ENCODE measurements around the gene FKBP5. TPM values are rescaled to one million over a fixed set of nuclear protein-coding genes. Genes with fewer than 3 reads are reported as not detected.

The FKBP5 gene
- total RNA-seq = 100 to 1,000 TPM; 156 to 185 TPM
- polyA plus RNA-seq (ENCODE audit: insufficient read depth, low read depth, low replicate concordance) = 86.8 TPM
- long read RNA-seq, donor 1, transcript FKBP5-201 (11 exons, 3,772 nt) = major isoform, 18 of 18 reads
- long read RNA-seq, donor 1, partial matches to known transcripts = 0 of 18 reads
- long read RNA-seq, donor 1, other reads (novel, unspliced or antisense) = 0 of 18 reads
- long read RNA-seq, donor 2, transcript FKBP5-201 (11 exons, 3,772 nt) = major isoform, 13 of 13 reads
- long read RNA-seq, donor 2, partial matches to known transcripts = 0 of 13 reads
- long read RNA-seq, donor 2, other reads (novel, unspliced or antisense) = 0 of 13 reads

DNA sequence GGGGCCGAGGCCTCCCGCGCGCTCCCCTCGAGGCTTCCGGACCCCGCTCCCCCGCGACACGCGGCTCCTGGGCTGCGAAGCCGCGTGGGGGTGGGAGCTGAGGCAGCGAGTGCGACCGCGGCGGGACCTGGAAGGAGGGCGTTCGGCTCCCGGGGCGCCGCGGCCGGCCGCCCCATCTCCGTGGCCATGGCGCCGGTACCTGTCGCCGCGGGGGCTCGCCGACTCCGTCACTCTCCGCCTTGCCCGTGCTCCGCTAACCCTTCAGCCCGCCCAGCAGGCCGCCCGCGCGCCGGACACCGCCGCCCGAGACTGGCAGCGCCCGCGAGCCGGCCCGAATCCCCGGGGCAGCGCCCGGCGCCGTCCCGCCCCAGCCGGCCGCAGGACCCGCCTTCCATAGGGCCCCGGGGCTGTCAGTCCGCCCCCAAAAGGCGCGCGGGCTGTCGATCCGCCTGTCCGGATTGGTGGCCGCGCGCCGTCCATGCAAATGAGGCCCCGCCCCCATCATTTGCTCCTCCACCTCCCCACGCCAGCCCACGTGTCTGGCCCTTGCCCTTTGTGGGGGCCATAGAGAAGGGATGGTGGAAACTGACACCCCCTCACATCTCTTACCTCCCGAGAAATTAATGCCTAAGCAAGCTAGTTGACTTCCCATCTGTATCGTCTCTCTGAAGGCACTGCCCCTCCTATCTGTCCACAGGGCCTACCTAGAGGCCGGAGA lies at the start of gene FKBP5:
Gene FKBP5 (minus strand): TSS at position 311 of the 718 bp plus-strand sequence. CDS start 46,091 bp downstream, outside the sequence.
- DNase-seq = peak; percentile 99
- H3K27me3 ChIP-seq = no peaks in the 10 kb centered on the region
- peaks cover 21% of the 10 kb centered on the region for H3K4me1 ChIP-seq
- peak within 1 kb of the TSS; percentile 99 to 100 for H3K27ac ChIP-seq
- no peaks in the 10 kb centered on the region for H3K9me3 ChIP-seq
- intact Hi-C loops (cut with DNase I; ENCODE audit: low total_unique reads) = loop anchor here (5.0 kb wide), 2 partner anchors 39 to 86 kb away; no protein-coding TSS in a partner anchor
- TF ChIP-seq, protein P1, sequence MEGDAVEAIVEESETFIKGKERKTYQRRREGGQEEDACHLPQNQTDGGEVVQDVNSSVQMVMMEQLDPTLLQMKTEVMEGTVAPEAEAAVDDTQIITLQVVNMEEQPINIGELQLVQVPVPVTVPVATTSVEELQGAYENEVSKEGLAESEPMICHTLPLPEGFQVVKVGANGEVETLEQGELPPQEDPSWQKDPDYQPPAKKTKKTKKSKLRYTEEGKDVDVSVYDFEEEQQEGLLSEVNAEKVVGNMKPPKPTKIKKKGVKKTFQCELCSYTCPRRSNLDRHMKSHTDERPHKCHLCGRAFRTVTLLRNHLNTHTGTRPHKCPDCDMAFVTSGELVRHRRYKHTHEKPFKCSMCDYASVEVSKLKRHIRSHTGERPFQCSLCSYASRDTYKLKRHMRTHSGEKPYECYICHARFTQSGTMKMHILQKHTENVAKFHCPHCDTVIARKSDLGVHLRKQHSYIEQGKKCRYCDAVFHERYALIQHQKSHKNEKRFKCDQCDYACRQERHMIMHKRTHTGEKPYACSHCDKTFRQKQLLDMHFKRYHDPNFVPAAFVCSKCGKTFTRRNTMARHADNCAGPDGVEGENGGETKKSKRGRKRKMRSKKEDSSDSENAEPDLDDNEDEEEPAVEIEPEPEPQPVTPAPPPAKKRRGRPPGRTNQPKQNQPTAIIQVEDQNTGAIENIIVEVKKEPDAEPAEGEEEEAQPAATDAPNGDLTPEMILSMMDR (IDR thresholded peaks at IDR 0.05) = no peak
- peak; percentile 91 for TF ChIP-seq POLR2A (IDR thresholded peaks at IDR 0.05)
- 3 to 4% methylated on average over 9 to 19 of the region's 80 CpGs for WGBS, 2 donors
- H3K36me3 ChIP-seq (ENCODE audit: low read depth, missing control alignments) = no peaks in the 10 kb centered on the region
- H3K4me3 ChIP-seq = peak within 1 kb of the TSS; percentile 96 to 100

DNA sequence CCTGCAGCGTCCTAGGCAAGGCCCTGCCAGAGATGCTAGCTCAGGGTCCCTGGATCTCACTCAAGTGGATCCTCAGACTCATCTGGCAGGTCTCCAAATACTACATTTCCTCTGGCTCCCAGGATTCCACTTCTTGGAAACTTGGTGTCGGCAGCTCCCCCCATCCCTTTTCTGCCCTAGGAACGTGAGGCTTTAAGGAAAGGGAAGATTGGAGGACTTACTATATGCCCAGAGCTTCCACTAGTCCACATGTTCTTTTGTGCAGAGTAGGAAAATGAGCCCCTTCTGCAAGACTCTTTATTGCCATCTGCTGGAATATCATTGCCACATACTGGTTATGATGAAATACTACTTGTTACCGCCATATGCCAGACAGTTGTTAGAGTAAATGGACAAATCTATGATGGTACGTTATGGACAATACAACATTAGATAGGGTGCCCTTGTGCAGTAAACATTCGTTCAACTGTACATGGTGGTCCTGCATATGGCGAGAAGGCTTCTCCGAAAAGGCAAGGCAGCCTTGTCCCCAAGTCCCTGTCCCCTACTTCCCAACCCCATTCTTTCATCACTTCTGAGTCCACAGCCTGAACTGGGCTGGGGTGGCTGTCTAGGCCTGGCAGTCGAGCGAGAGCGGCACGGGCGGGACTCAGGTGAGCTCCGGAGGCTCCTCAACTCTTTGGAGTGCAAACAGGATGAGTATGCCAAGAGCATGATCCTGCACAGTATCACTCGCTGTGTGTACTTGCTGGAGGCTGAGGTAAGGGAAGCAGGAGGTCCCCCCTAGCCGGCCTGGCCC lies 48.9 kb upstream of the FKBP5 start:
- no peak for DNase-seq
- Histone ChIP-seq H3K36me3 (ENCODE audit: low read depth, missing control alignments) (no peaks in the 10 kb centered on the region), H3K27me3 (no peaks in the 10 kb centered on the region), H3K9me3 (no peaks in the 10 kb centered on the region), H3K4me1 (peaks cover 37% of the 10 kb centered on the region), H3K4me3 (no peak overlapping the region), H3K27ac (no peak overlapping the region)
- WGBS, 2 donors = 63 to 71% methylated on average over 11 to 16 of the region's 16 CpGs
- intact Hi-C loops (cut with DNase I; ENCODE audit: low total_unique reads) = loop anchor here (5.0 kb wide), 1 partner anchor 215 kb away; no protein-coding TSS in a partner anchor
- TF ChIP-seq POLR2A (IDR thresholded peaks at IDR 0.05) = no peak
- TF ChIP-seq, protein P1 (IDR thresholded peaks at IDR 0.05) = peak; percentile 85 to 98 (median 94)

DNA sequence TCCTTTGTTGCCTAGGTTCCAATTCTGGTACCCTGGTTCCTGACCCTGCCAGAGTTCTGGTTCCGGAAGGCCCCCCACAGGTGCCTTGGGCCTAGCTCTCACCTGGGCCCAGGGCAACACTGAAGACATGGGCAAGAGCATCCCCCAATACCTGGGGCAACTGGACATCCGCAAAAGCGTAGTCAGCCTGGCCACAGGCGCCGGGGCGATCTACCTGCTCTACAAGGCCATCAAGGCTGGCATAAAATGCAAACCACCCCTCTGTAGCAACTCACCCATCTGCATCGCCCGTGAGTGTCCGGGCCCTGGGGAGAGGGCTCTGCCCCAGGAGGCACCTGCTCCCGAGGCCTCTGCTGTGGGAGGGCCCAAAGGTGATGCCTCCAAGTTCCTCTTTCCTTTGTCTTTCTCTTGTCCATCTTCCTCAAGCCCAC lies 48.3 kb upstream of the FKBP5 start, which contains the start of gene ARMC12:
Gene ARMC12 (plus strand): TSS at position 51 of the 431 bp plus-strand sequence. CDS start 77 bp downstream, at position 128.
- Histone ChIP-seq H3K9me3 (no peaks in the 10 kb centered on the region), H3K27ac (no peak within 1 kb of the TSS), H3K4me3 (no peak within 1 kb of the TSS), H3K36me3 (ENCODE audit: low read depth, missing control alignments) (no peaks in the 10 kb centered on the region), H3K27me3 (no peaks in the 10 kb centered on the region), H3K4me1 (peaks cover 44% of the 10 kb centered on the region)
- DNase-seq = no peak
- intact Hi-C loops (cut with DNase I; ENCODE audit: low total_unique reads) = loop anchor here (5.0 kb wide), 1 partner anchor 215 kb away; no protein-coding TSS in a partner anchor
- TF ChIP-seq, protein P1 (IDR thresholded peaks at IDR 0.05) = no peak
- no peak for TF ChIP-seq POLR2A (IDR thresholded peaks at IDR 0.05)
- 90 to 96% methylated on average over 6 to 10 of the region's 10 CpGs for WGBS, 2 donors

DNA sequence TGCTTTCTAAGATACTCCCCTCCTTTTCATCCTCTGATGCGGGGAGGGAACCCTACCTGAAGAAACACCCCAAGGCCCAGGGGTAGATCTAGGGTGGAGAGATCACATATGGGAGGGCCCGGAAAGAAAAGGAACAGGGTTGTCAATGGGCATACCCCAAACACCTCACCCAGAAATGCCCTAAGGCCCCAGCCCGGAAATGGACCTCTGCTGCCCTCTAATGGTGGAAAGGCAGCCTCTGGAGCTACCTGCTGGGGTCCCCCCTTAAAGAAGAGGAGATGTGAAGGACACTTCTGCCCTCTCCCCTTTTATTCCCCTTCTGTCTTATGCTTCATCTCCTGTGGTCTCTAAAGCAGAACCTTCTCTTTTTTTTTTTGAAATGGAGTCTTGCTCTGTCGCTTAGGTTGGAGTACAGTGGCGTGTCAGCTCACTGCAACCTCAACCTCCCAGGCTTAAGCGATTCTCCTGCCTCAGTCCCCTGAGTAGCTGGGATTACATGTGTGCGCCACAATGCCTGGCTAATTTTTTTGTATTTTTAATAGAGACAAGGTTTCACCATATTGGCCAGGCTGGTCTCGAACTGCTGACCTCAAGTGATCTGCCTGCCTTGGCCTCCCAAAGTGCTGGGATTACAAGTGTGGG lies 47.7 kb upstream of the FKBP5 start:
- Histone ChIP-seq H3K9me3 (no peaks in the 10 kb centered on the region), H3K4me1 (peaks cover 45% of the 10 kb centered on the region), H3K27me3 (no peaks in the 10 kb centered on the region), H3K36me3 (ENCODE audit: low read depth, missing control alignments) (no peaks in the 10 kb centered on the region), H3K27ac (no peak overlapping the region), H3K4me3 (no peak overlapping the region)
- intact Hi-C loops (cut with DNase I; ENCODE audit: low total_unique reads) = loop anchor here (5.0 kb wide), 1 partner anchor 214 kb away; no protein-coding TSS in a partner anchor
- peak; percentile 81 for DNase-seq
- WGBS, 2 donors = 66 to 78% methylated on average over 7 to 8 of the region's 8 CpGs
- TF ChIP-seq, protein P1 (IDR thresholded peaks at IDR 0.05) = peak; percentile 80 to 87 (median 86)
- no peak for TF ChIP-seq POLR2A (IDR thresholded peaks at IDR 0.05)

Data from testis (tissue), 5 donors.